IMR-90 (cell line): ENCODE measurements around the gene GABBR2. TPM values are rescaled to one million over a fixed set of nuclear protein-coding genes. Genes with fewer than 3 reads are reported as not detected.

Experiments
- ATAC-seq: fragments of 200-7000 bp; cut with Tn5 transposase; 2 replicates; pipeline ENCODE4 v1.9.1; 2020; ENCODE audit warnings: low read depth, mild to moderate bottlenecking, moderate library complexity
- BruUV-seq: library from RNA; stranded (reverse); fragments of 400-500 nt; replicated peaks from 2 replicates; lab custom pipeline; 2021; lab: Mats Ljungman, UMichigan
- CTCF ChIA-PET: fragments of 300-600 bp; formaldehyde crosslinking; extraction: SDS; loops from one replicate; lab custom pipeline; 2021; ENCODE audit warnings: antibody characterized with exemption; lab: Yijun Ruan, JAX
- POLR2A ChIA-PET: fragments of 300-600 bp; sonication (Branson Sonifier 250); formaldehyde crosslinking; loops from one replicate; lab custom pipeline; 2022; ENCODE audit warnings: antibody characterized with exemption; ENCODE audit not compliant: unreplicated experiment; lab: Charles Lee
- DNase-seq: peaks from one replicate; pipeline ENCODE4 v3.0.0; 2013
- H2AFZ ChIP-seq: replicated peaks from 2 replicates; pipeline ENCODE3; 2013; ENCODE audit warnings: low read length, mild to moderate bottlenecking; ENCODE audit not compliant: poor library complexity
- H2AK5ac ChIP-seq: 2 replicates; pipeline ENCODE4 v1.6.1; 2013; ENCODE audit warnings: low read depth, low read length, inconsistent platforms
- H2AK9ac ChIP-seq: replicated peaks from 2 replicates; pipeline ENCODE3; 2013; ENCODE audit warnings: mild to moderate bottlenecking, low read depth, low read length, moderate library complexity; ENCODE audit not compliant: poor library complexity
- H2BK120ac ChIP-seq: 2 replicates; pipeline ENCODE4 v1.6.1; 2013; ENCODE audit warnings: low read depth, low read length, inconsistent platforms
- H2BK15ac ChIP-seq: 3 replicates; pipeline ENCODE4 v1.6.1; 2013; ENCODE audit warnings: low read depth, low read length, inconsistent platforms
- H2BK20ac ChIP-seq: 2 replicates; pipeline ENCODE4 v1.6.1; 2013; ENCODE audit warnings: low read depth, mild to moderate bottlenecking, inconsistent platforms, low read length, moderate library complexity
- H2BK5ac ChIP-seq: 2 replicates; pipeline ENCODE4 v1.6.1; 2013; ENCODE audit warnings: mild to moderate bottlenecking, low read depth, low read length, inconsistent platforms; ENCODE audit not compliant: poor library complexity, severe bottlenecking
- H3K14ac ChIP-seq: replicated peaks from 2 replicates; pipeline ENCODE4 v1.6.1; 2013; ENCODE audit warnings: low read depth, low read length, inconsistent platforms
- H3K18ac ChIP-seq: 2 replicates; pipeline ENCODE4 v1.6.1; 2013; ENCODE audit warnings: low read depth, low read length, control low read depth
- H3K23ac ChIP-seq: 2 replicates; pipeline ENCODE4 v1.6.1; 2013; ENCODE audit warnings: low read depth, low read length, inconsistent platforms
- H3K27ac ChIP-seq: 2 replicates; pipeline ENCODE4 v1.5.1; 2013; ENCODE audit warnings: mild to moderate bottlenecking, control low read depth, low read length; ENCODE audit not compliant: insufficient read depth
- H3K27me3 ChIP-seq: 2 replicates; pipeline ENCODE4 v1.6.1; 2013; ENCODE audit warnings: low read length; ENCODE audit not compliant: control insufficient read depth, insufficient read depth
- H3K36me3 ChIP-seq: 2 replicates; pipeline ENCODE4 v1.6.1; 2013; ENCODE audit warnings: low read length, mixed read lengths; ENCODE audit not compliant: control insufficient read depth, insufficient read depth
- H3K4ac ChIP-seq: 2 replicates; pipeline ENCODE4 v1.6.1; 2013; ENCODE audit warnings: low read depth, low read length, inconsistent platforms
- H3K4me1 ChIP-seq: 2 replicates; pipeline ENCODE4 v1.6.1; 2013; ENCODE audit warnings: low read length, mixed read lengths; ENCODE audit not compliant: control insufficient read depth, insufficient read depth
- H3K4me2 ChIP-seq: 2 replicates; pipeline ENCODE4 v1.6.1; 2013; ENCODE audit warnings: low read depth, mild to moderate bottlenecking, control low read depth, low read length, moderate library complexity
- H3K4me3 ChIP-seq: 2 replicates; pipeline ENCODE4 v1.5.1; 2013; ENCODE audit warnings: low read depth, mild to moderate bottlenecking, control low read depth, low read length, moderate library complexity; ENCODE audit not compliant: insufficient read depth
- H3K56ac ChIP-seq: 2 replicates; pipeline ENCODE4 v1.6.1; 2013; ENCODE audit warnings: low read length, inconsistent platforms; ENCODE audit not compliant: insufficient read depth; ENCODE audit errors: extremely low read depth
- H3K79me1 ChIP-seq, 2 experiments: 2 replicates each; pipeline ENCODE4 v1.6.1; 2013; ENCODE audit warnings: low read length in 2 of 2, inconsistent platforms in 1 of 2, low read depth in 1 of 2
- H3K9ac ChIP-seq: 2 replicates; pipeline ENCODE4 v1.6.1; 2013; ENCODE audit warnings: low read depth, low read length, control low read depth
- H3K9me1 ChIP-seq: 2 replicates; pipeline ENCODE4 v1.6.1; 2013; ENCODE audit warnings: low read length, inconsistent platforms; ENCODE audit not compliant: insufficient read depth
- H3K9me3 ChIP-seq: 2 replicates; pipeline ENCODE4 v1.6.1; 2013; ENCODE audit warnings: low read length; ENCODE audit not compliant: control insufficient read depth, insufficient read depth
- H4K20me1 ChIP-seq: 2 replicates; pipeline ENCODE4 v1.6.1; 2013; ENCODE audit warnings: low read length, inconsistent platforms; ENCODE audit not compliant: insufficient read depth
- H4K5ac ChIP-seq: 2 replicates; pipeline ENCODE4 v1.6.1; 2013; ENCODE audit warnings: mild to moderate bottlenecking, low read depth, low read length, control low read depth
- H4K8ac ChIP-seq, 2 experiments: 2 replicates each; pipeline ENCODE4 v1.6.1; 2013; ENCODE audit warnings: low read depth in 2 of 2, low read length in 2 of 2, control low read depth in 1 of 2, inconsistent platforms in 1 of 2
- H4K91ac ChIP-seq: 2 replicates; pipeline ENCODE4 v1.6.1; 2013; ENCODE audit warnings: low read depth, low read length, inconsistent platforms; ENCODE audit not compliant: insufficient read depth
- BHLHE40 ChIP-seq: fragments of 150-350 bp; IDR thresholded peaks from 2 replicates; pipeline ENCODE4 v1.6.1; 2016; ENCODE audit warnings: mild to moderate bottlenecking, low read depth, low read length
- CEBPB ChIP-seq: IDR thresholded peaks from 2 replicates; pipeline ENCODE4 v1.6.1; 2012; ENCODE audit warnings: low read depth, low read length, improper control_type of control experiment
- CHD1 ChIP-seq: IDR thresholded peaks from 2 replicates; pipeline ENCODE4 v1.6.1; 2012; ENCODE audit warnings: low read depth, low read length, improper control_type of control experiment
- ELK1 ChIP-seq: fragments of 150-350 bp; IDR thresholded peaks from 2 replicates; pipeline ENCODE4 v1.6.1; 2016; ENCODE audit warnings: low read depth, mild to moderate bottlenecking, low read length, moderate library complexity, borderline replicate concordance
- FOS ChIP-seq: fragments of 150-350 bp; IDR thresholded peaks from 2 replicates; pipeline ENCODE4 v1.6.1; 2016; ENCODE audit warnings: low read depth, low read length
- MAFK ChIP-seq: IDR thresholded peaks from 2 replicates; pipeline ENCODE4 v1.6.1; 2012; ENCODE audit warnings: low read depth, low read length, improper control_type of control experiment
- MAZ ChIP-seq: IDR thresholded peaks from 2 replicates; pipeline ENCODE4 v1.6.1; 2012; ENCODE audit warnings: low read depth, mild to moderate bottlenecking, low read length, improper control_type of control experiment, moderate library complexity, borderline replicate concordance
- MXI1 ChIP-seq: IDR thresholded peaks from 2 replicates; pipeline ENCODE4 v1.6.1; 2012; ENCODE audit warnings: low read depth, mild to moderate bottlenecking, low read length, moderate library complexity, borderline replicate concordance
- POLR2A ChIP-seq: IDR thresholded peaks from 2 replicates; pipeline ENCODE4 v1.6.1; 2012; ENCODE audit warnings: mild to moderate bottlenecking, low read depth, low read length
- RAD21 ChIP-seq: IDR thresholded peaks from 2 replicates; pipeline ENCODE4 v1.6.1; 2012; ENCODE audit warnings: low read length, improper control_type of control experiment
- RCOR1 ChIP-seq: IDR thresholded peaks from 2 replicates; pipeline ENCODE4 v1.6.1; 2012; ENCODE audit warnings: mild to moderate bottlenecking, low read length, improper control_type of control experiment; ENCODE audit not compliant: insufficient replicate concordance
- WGBS, 2 experiments: methylation state at CpG; one replicate each; pipeline versions ENCODE4 v1.1.5 to v1.1.7; 2013; ENCODE audit warnings: missing lambda C conversion rate in 2 of 2; ENCODE audit not compliant: insufficient read length in 1 of 2; ENCODE audit errors: extremely low coverage in 2 of 2; 5-methylcytosine and 5-hydroxymethylcytosine counted together
- dilution Hi-C: fragments of 300-500 bp; cut with HindIII; formaldehyde crosslinking; loops from one replicate; pipeline ENCODE4 v1.14.3; 2018; ENCODE audit warnings: low sequenced_read_pairs; ENCODE audit not compliant: unreplicated experiment
- in situ Hi-C: fragments of 300-500 bp; cut with MboI; formaldehyde crosslinking; loops from 3 replicates; pipeline ENCODE4 v1.14.3; 2019; ENCODE audit warnings: low sequenced_read_pairs, inconsistent platforms, mixed read lengths
- intact Hi-C: fragments of 100-400 bp; cut with micrococcal nuclease; formaldehyde crosslinking; loops from 2 replicates; pipeline ENCODE4 v1.10.0; 2022
- polyA plus RNA-seq, 3 experiments: library from polyadenylated mRNA; depleted of rRNA; stranded (reverse); fragments of >200 nt; gene quantifications; 2 replicates each; pipeline ENCODE4 v1.2.3, GENCODE V29; 2012; ENCODE audit warnings: low replicate concordance in 1 of 3
- total RNA-seq: library from RNA; depleted of rRNA; stranded (reverse); fragments of >200 nt; gene quantifications from 2 replicates; pipeline ENCODE4 v1.2.3, GENCODE V29; 2012
- TF ChIP-seq, protein P1 (sequence below): fragments of 150-350 bp; IDR thresholded peaks from 2 replicates; pipeline ENCODE4 v1.6.1; 2017; ENCODE audit warnings: mild to moderate bottlenecking, antibody characterized with exemption, low read length, low read depth
- TF ChIP-seq, protein P2 (sequence below): conservative IDR thresholded peaks from 2 replicates; pipeline ENCODE4 v1.5.1; 2012; ENCODE audit warnings: mild to moderate bottlenecking, low read depth, low read length, improper control_type of control experiment

Gene GABBR2
- total and polyA plus RNA-seq, 2 of the 4 experiments (the other 2 are of a cell fraction) = 14.2 to 20.3 TPM

DNA sequence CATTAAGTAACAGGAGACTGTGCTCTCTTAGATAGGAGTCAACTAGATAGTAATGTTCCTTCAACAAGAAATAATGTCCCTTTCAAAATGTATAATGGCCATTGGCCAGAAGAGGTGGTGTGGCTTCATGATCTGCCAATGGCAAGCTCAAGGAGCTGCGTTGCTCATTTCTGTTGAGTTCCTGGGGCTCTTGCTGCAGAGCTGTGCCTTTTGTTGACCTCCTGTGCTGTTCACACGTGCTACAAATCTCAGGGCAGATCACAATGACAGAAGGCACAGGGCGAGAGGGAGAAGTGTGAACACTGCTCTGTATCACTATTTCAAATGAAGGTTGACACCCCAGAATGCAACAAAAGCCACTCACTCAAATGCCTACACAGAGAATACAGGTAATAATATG lies 437.3 kb downstream of the GABBR2 start:
- in situ Hi-C loops = no loop called here
- 0 out of 2 replicates have a peak overlapping the region, but pooled peaks have one; percentile 62 for H3K14ac ChIP-seq
- H2AFZ ChIP-seq = no peak overlapping the region
- H2BK120ac ChIP-seq = peak overlapping the region; percentile 56; the same call in 1 of the 2 replicates
- H3K36me3 ChIP-seq = no peaks in the 10 kb centered on the region
- no peak overlapping the region for H3K4me3 ChIP-seq
- no peak overlapping the region for H2AK9ac ChIP-seq
- H2BK20ac ChIP-seq = peak overlapping the region; percentile 55; the same call in 1 of the 2 replicates
- H3K9me3 ChIP-seq = no peaks in the 10 kb centered on the region
- H3K79me1 ChIP-seq = no peaks in the 10 kb centered on the region
- H4K20me1 ChIP-seq = no peaks in the 10 kb centered on the region
- no peak overlapping the region for H3K9ac ChIP-seq
- dilution Hi-C loops = no loop called here
- no peak overlapping the region for H4K91ac ChIP-seq
- H3K4me1 ChIP-seq = peaks cover 4% of the 10 kb centered on the region
- no peak for DNase-seq
- peaks cover 6% of the 10 kb centered on the region for H3K27me3 ChIP-seq
- H3K9me1 ChIP-seq = no peaks in the 10 kb centered on the region; the same call in 1 of the 2 replicates
- no peak overlapping the region for H4K5ac ChIP-seq
- TF ChIP-seq, protein P1, sequence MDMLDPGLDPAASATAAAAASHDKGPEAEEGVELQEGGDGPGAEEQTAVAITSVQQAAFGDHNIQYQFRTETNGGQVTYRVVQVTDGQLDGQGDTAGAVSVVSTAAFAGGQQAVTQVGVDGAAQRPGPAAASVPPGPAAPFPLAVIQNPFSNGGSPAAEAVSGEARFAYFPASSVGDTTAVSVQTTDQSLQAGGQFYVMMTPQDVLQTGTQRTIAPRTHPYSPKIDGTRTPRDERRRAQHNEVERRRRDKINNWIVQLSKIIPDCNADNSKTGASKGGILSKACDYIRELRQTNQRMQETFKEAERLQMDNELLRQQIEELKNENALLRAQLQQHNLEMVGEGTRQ = no peak
- TF ChIP-seq RCOR1 (no peak), MAZ (no peak), BHLHE40 (no peak), MAFK (no peak), ELK1 (no peak), RAD21 (no peak), FOS (no peak), MXI1 (no peak), POLR2A (no peak), CHD1 (no peak), CEBPB (no peak)
- TF ChIP-seq, protein P2, sequence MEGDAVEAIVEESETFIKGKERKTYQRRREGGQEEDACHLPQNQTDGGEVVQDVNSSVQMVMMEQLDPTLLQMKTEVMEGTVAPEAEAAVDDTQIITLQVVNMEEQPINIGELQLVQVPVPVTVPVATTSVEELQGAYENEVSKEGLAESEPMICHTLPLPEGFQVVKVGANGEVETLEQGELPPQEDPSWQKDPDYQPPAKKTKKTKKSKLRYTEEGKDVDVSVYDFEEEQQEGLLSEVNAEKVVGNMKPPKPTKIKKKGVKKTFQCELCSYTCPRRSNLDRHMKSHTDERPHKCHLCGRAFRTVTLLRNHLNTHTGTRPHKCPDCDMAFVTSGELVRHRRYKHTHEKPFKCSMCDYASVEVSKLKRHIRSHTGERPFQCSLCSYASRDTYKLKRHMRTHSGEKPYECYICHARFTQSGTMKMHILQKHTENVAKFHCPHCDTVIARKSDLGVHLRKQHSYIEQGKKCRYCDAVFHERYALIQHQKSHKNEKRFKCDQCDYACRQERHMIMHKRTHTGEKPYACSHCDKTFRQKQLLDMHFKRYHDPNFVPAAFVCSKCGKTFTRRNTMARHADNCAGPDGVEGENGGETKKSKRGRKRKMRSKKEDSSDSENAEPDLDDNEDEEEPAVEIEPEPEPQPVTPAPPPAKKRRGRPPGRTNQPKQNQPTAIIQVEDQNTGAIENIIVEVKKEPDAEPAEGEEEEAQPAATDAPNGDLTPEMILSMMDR = no peak
- no peak overlapping the region; a peak in 1 of 4 replicates for H4K8ac ChIP-seq
- no peak overlapping the region for H3K27ac ChIP-seq
- H3K4ac ChIP-seq = peak overlapping the region; percentile 36; the same call in 1 of the 2 replicates
- peak overlapping the region; percentile 25; the same call in 1 of the 3 replicates for H2BK15ac ChIP-seq
- no peak overlapping the region for H3K23ac ChIP-seq
- no TSS peak for BruUV-seq
- intact Hi-C loops = no loop called here
- ChIA-PET CTCF (interaction anchor here (1.0 to 1.3 kb wide), 2 partner anchors 10 to 503 kb away, joined by 3 to 6 read pairs; no protein-coding TSS in a partner anchor), POLR2A (no interaction called here)
- ATAC-seq = no peak
- no peak overlapping the region for H2AK5ac ChIP-seq
- WGBS, 2 experiments = 20% methylated on average over 1 of the region's 3 CpGs; no CpG with 5 or more reads in 1 of the 2 experiments
- H3K4me2 ChIP-seq = no peak overlapping the region
- H3K18ac ChIP-seq = no peak overlapping the region
- H3K56ac ChIP-seq = no peak overlapping the region
- H2BK5ac ChIP-seq = peak overlapping the region; percentile 3
